ENCODE results near the gene DEPP1.

GRCh38 chr10:44927352-44927751 lies 51.3 kb downstream of the DEPP1 start:
- TF ChIP-seq USF2 (IDR thresholded peaks at IDR 0.05; ENCODE audit: low read depth, low read length) = no peak
- no peak for TF ChIP-seq POLR2A (IDR thresholded peaks at IDR 0.05; ENCODE audit: low read depth, low read length)
- no peak for TF ChIP-seq MAFK (IDR thresholded peaks at IDR 0.05; ENCODE audit: low read depth, low read length)
- no peak for TF ChIP-seq CTCF (conservative IDR thresholded peaks at IDR 0.05; ENCODE audit: low read depth, low read length)
- TF ChIP-seq SMC3 (IDR thresholded peaks at IDR 0.05; ENCODE audit: low read depth, low read length) = no peak
- TF ChIP-seq CEBPB (IDR thresholded peaks at IDR 0.05; ENCODE audit: low read depth, low read length) = peak; percentile 49; the same call in 1 of the 2 replicates
- TF ChIP-seq, protein P1, sequence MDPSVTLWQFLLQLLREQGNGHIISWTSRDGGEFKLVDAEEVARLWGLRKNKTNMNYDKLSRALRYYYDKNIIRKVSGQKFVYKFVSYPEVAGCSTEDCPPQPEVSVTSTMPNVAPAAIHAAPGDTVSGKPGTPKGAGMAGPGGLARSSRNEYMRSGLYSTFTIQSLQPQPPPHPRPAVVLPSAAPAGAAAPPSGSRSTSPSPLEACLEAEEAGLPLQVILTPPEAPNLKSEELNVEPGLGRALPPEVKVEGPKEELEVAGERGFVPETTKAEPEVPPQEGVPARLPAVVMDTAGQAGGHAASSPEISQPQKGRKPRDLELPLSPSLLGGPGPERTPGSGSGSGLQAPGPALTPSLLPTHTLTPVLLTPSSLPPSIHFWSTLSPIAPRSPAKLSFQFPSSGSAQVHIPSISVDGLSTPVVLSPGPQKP (IDR thresholded peaks at IDR 0.05; ENCODE audit: borderline replicate concordance, low read depth, low read length) = no peak

All from IMR-90 (cell line).